Esophagus squamous epithelium (tissue), 5 donors: Measurements from ENCODE around the gene RADIL. TPM values are rescaled to one million over a fixed set of nuclear protein-coding genes. Genes with fewer than 3 reads are reported as not detected.

Experiments
- DNase-seq: peaks from one replicate; lab custom pipeline; 2025; lab: John Stamatoyannopoulos, UW
- H3K27ac ChIP-seq, 4 donors: fragments of 200-600 bp; sonication (generic); one replicate each; pipeline ENCODE4 v1.5.1; 2016 to 2019; ENCODE audit warnings: mild to moderate bottlenecking in 1 of 4
- H3K27me3 ChIP-seq, 4 donors: fragments of 200-600 bp; sonication (generic); 1 replicate in 3 of 4; 2 replicates in 1 of 4; pipeline versions ENCODE4 v1.5.1 to v1.6.0; 2017 to 2021; ENCODE audit warnings: antibody characterized with exemption in 1 of 4
- H3K36me3 ChIP-seq, 3 donors: fragments of 200-600 bp; sonication (generic); one replicate each; pipeline ENCODE4 v1.5.1; 2016 to 2019
- H3K4me1 ChIP-seq, 3 donors: fragments of 200-600 bp; sonication (generic); one replicate each; pipeline ENCODE4 v1.5.1; 2017 to 2019
- H3K4me3 ChIP-seq, 4 donors: fragments of 200-600 bp; sonication (generic); 1 replicate in 3 of 4; 2 replicates in 1 of 4; pipeline ENCODE4 v1.5.1; 2016 to 2019; ENCODE audit warnings: mild to moderate bottlenecking in 2 of 4, moderate library complexity in 1 of 4
- H3K9me3 ChIP-seq, 3 donors: fragments of 200-600 bp; sonication (generic); one replicate each; pipeline ENCODE4 v1.5.1; 2016 to 2019
- CTCF ChIP-seq, 6 experiments: fragments of 450-650 bp in 4 of 6; fragments of 200-600 bp in 2 of 6; sonication (generic) in 2 of 6; IDR thresholded peaks; one replicate each; pipeline ENCODE4 v1.5.1; 2016 to 2019; ENCODE audit warnings: antibody characterized with exemption in 6 of 6, mild to moderate bottlenecking in 4 of 6, moderate library complexity in 4 of 6
- POLR2A ChIP-seq, 4 donors: fragments of 450-650 bp; IDR thresholded peaks; one replicate each; pipeline ENCODE4 v1.6.1; 2017; ENCODE audit warnings: antibody characterized with exemption in 4 of 4, mild to moderate bottlenecking in 4 of 4, moderate library complexity in 3 of 4
- WGBS, 2 donors: methylation state at CpG; one replicate each; pipeline ENCODE4 v1.1.5; 2018; 5-methylcytosine and 5-hydroxymethylcytosine counted together
- intact Hi-C: fragments of 100-400 bp; cut with DNase I; formaldehyde crosslinking; loops from one replicate; pipeline ENCODE4 v1.15.0; 2022
- total RNA-seq, 4 donors: library from RNA; depleted of rRNA; stranded (reverse); fragments of >200 nt; gene quantifications; one replicate each; pipeline ENCODE4 v1.1.0, GENCODE V29; 2016
- donor health status: DM: yes; HTN: yes; CAD: no.

The RADIL gene
- total RNA-seq, 4 donors from 2014 or later = 0.35 to 3.1 (median 1.8) TPM; not detected in 1

GRCh38 chr7:4883033-4883371 is 514 bp downstream of the RADIL start:
- DNase-seq = no peak
- no peaks in the 10 kb centered on the region for H3K36me3 ChIP-seq
- peak overlapping the region; percentile 35 to 70 (median 52) for H3K4me3 ChIP-seq
- peaks cover 0 to 30% (median 12%) of the 10 kb centered on the region in 3 donors for H3K4me1 ChIP-seq
- TF ChIP-seq POLR2A (IDR thresholded peaks at IDR 0.05) (no peak), CTCF (IDR thresholded peaks at IDR 0.05) (no peak)
- intact Hi-C loops = no loop called here
- peak overlapping the region; percentile 54 to 85 (median 76) for H3K27ac ChIP-seq
- WGBS, 2 donors = 0% methylated on average over 1 of the region's 36 CpGs; no CpG with 5 or more reads in 1 of the 2 donors
- H3K27me3 ChIP-seq = peaks cover 0 to 43% (median 0%) of the 10 kb centered on the region in 4 donors
- no peaks in the 10 kb centered on the region for H3K9me3 ChIP-seq

GRCh38 chr7:4882169-4883032 is 1.1 kb downstream of the RADIL start:
- intact Hi-C loops = no loop called here
- H3K4me3 ChIP-seq = peak overlapping the region; percentile 35 to 70 (median 52)
- 6 to 7% methylated on average over 10 to 29 of the region's 35 CpGs for WGBS, 2 donors

DNA sequence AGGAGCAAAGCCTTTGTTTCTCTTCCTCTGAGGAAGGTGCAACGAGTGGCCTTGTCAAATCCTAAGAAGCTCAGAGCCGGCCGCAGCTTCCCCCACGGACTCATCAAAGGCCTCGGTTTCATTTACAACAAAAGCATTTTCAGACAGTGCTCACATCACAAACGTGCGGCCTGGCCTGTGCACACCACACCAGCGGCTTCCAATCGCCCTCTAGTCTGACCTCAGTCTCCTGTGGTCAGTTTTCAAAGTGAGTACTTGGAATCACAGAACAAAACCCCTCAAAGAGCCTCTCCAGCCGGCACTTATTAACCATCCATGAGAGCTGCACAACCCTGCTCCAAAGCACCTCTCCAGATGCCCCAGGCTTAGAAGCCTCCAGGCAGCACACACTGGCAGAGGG is 3.3 kb downstream of the RADIL start:
- Histone ChIP-seq H3K27ac (no peak overlapping the region), H3K36me3 (peaks cover 0 to 8% (median 0%) of the 10 kb centered on the region in 3 donors), H3K9me3 (no peaks in the 10 kb centered on the region), H3K4me3 (no peak overlapping the region), H3K4me1 (peaks cover 0 to 30% (median 12%) of the 10 kb centered on the region in 3 donors), H3K27me3 (peaks cover 0 to 40% (median 0%) of the 10 kb centered on the region in 4 donors)
- DNase-seq = no peak
- no peak for TF ChIP-seq CTCF (IDR thresholded peaks at IDR 0.05)
- TF ChIP-seq POLR2A (IDR thresholded peaks at IDR 0.05) = no peak
- intact Hi-C loops = no loop called here
- 57 to 59% methylated on average over 9 to 10 of the region's 10 CpGs for WGBS, 2 donors

More at GRCh38 chr7:4882169-4883032, 1.1 kb downstream of the RADIL start:
- Histone ChIP-seq H3K4me1 (peaks cover 0 to 30% (median 12%) of the 10 kb centered on the region in 3 donors), H3K36me3 (peaks cover 0 to 4% (median 0%) of the 10 kb centered on the region in 3 donors), H3K27me3 (peaks cover 0 to 43% (median 0%) of the 10 kb centered on the region in 4 donors), H3K9me3 (no peaks in the 10 kb centered on the region), H3K27ac (peak overlapping the region; percentile 54 to 85 (median 76))
- DNase-seq = no peak
- TF ChIP-seq CTCF (IDR thresholded peaks at IDR 0.05) (no peak), POLR2A (IDR thresholded peaks at IDR 0.05) (no peak)

DNA sequence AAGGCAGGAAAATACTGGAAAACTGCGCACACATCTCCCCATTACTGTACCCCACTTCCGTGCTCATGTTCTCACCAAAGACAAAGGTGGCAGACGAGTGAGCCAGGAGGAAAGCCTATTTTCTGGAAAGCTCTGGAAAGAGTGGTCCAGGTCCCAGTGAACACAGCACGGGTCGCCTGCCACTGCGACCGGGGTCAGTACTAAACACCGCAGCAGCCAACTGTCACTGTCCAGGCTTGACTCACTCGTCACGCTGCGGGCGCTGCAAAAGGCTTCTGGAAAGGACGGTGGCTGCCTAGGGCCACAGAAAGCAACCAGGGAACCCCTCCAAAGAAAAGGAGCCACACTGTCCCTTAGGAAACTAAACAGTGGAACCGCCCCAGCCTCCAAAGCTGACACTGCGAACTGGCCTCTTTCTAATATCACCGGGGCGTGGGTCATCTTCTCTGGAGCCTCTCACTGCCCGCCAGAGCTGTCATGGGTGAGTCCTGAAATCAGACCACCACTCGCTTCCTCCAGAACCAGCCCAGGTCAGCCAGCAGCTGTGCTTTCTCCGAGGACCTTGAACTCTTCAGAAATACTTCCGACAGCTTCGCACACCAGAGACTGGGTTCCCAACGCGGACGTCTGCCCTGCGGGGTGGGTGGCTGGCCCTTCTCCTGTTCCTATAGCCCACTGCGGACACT is 4.0 kb downstream of the RADIL start:
- Histone ChIP-seq H3K27me3 (peaks cover 0 to 39% (median 0%) of the 10 kb centered on the region in 4 donors), H3K9me3 (no peaks in the 10 kb centered on the region), H3K4me3 (no peak overlapping the region), H3K4me1 (peaks cover 0 to 30% (median 12%) of the 10 kb centered on the region in 3 donors), H3K36me3 (peaks cover 0 to 8% (median 0%) of the 10 kb centered on the region in 3 donors), H3K27ac (no peak overlapping the region)
- intact Hi-C loops = no loop called here
- WGBS, 2 donors = 81 to 86% methylated on average over 13 to 14 of the region's 27 CpGs
- TF ChIP-seq POLR2A (IDR thresholded peaks at IDR 0.05) = no peak
- no peak for TF ChIP-seq CTCF (IDR thresholded peaks at IDR 0.05)
- no peak for DNase-seq
